Fibroblast of lung (primary cell): ENCODE measurements around the gene CCDC87. TPM values are rescaled to one million over a fixed set of nuclear protein-coding genes. Genes with fewer than 3 reads are reported as not detected.

ENCODE experiments used
- DNase-seq, 2 donors: peaks; one replicate each; pipeline versions ENCODE4 v3.0.0 to v3.0.0-alpha.2; 2010; ENCODE audit warnings: low read depth in 2 of 2
- H2AFZ ChIP-seq: 2 replicates; pipeline ENCODE4 v1.5.1; 2012; ENCODE audit warnings: low read length, control low read depth, inconsistent platforms
- H3K27ac ChIP-seq: 2 replicates; pipeline ENCODE4 v1.5.1; 2011; ENCODE audit warnings: low read length, control low read depth; ENCODE audit not compliant: insufficient read depth
- H3K27me3 ChIP-seq: 2 replicates; pipeline ENCODE4 v1.5.1; 2011; ENCODE audit warnings: mild to moderate bottlenecking, low read length; ENCODE audit not compliant: control insufficient read depth, insufficient read depth
- H3K36me3 ChIP-seq: 2 replicates; pipeline ENCODE4 v1.5.1; 2011; ENCODE audit warnings: low read length; ENCODE audit not compliant: control insufficient read depth, insufficient read depth
- H3K4me1 ChIP-seq: 2 replicates; pipeline ENCODE4 v1.5.1; 2011; ENCODE audit warnings: low read length; ENCODE audit not compliant: control insufficient read depth, insufficient read depth; ENCODE audit errors: extremely low read depth
- H3K4me2 ChIP-seq: 2 replicates; pipeline ENCODE4 v1.5.1; 2011; ENCODE audit warnings: low read length, control low read depth; ENCODE audit not compliant: insufficient read depth; ENCODE audit errors: extremely low read depth
- H3K4me3 ChIP-seq, 4 experiments: fragments of 200-600 bp in 1 of 4; sonication (generic) in 1 of 4; replicated peaks in 1 of 4; 2 replicates each; pipeline ENCODE4 v1.5.1; 2011 to 2016; ENCODE audit warnings: low read length in 4 of 4, low read depth in 3 of 4, mild to moderate bottlenecking in 3 of 4, control low read depth in 2 of 4, inconsistent platforms in 1 of 4, mixed read lengths in 1 of 4; ENCODE audit not compliant: insufficient read depth in 1 of 4; ENCODE audit errors: control extremely low read depth in 1 of 4
- H3K79me2 ChIP-seq: 2 replicates; pipeline ENCODE4 v1.5.1; 2012; ENCODE audit warnings: mild to moderate bottlenecking, low read length, inconsistent platforms; ENCODE audit not compliant: control insufficient read depth, insufficient read depth
- H3K9ac ChIP-seq: 2 replicates; pipeline ENCODE4 v1.5.1; 2011; ENCODE audit warnings: mild to moderate bottlenecking, low read length, control low read depth; ENCODE audit not compliant: insufficient read depth
- H3K9me3 ChIP-seq: 2 replicates; pipeline ENCODE4 v1.5.1; 2012; ENCODE audit warnings: low read depth, low read length; ENCODE audit not compliant: control insufficient read depth, insufficient read depth
- H4K20me1 ChIP-seq: 2 replicates; pipeline ENCODE4 v1.5.1; 2011; ENCODE audit warnings: low read length; ENCODE audit not compliant: control insufficient read depth, insufficient read depth; ENCODE audit errors: extremely low read depth
- CTCF ChIP-seq, 2 donors: IDR thresholded peaks in 1 of 2; conservative IDR thresholded peaks in 1 of 2; 1 replicate in 1 of 2; 2 replicates in 1 of 2; pipeline ENCODE4 v1.5.1; 2011 to 2012; ENCODE audit warnings: low read length in 2 of 2, control low read depth in 1 of 2, inconsistent platforms in 1 of 2, low read depth in 1 of 2, mild to moderate bottlenecking in 1 of 2
- EZH2 ChIP-seq: IDR thresholded peaks from 2 replicates; pipeline ENCODE4 v1.5.1; 2012; ENCODE audit warnings: low read length, control low read depth, mild to moderate bottlenecking; ENCODE audit errors: missing control alignments
- polyA plus RNA-seq, 2 donors: library from polyadenylated mRNA; depleted of rRNA in 1 of 2; stranded (reverse) in 1 of 2; unstranded in 1 of 2; fragments of >200 nt; gene quantifications; 2 replicates each; pipeline ENCODE4 v1.2.1, GENCODE V29; 2011 to 2012; ENCODE audit warnings: missing spikeins in 1 of 2
- total RNA-seq: library from RNA; depleted of rRNA; stranded (reverse); fragments of >200 nt; gene quantifications from 2 replicates; pipeline ENCODE4 v1.2.1, GENCODE V29; 2014

Gene CCDC87
- total and polyA plus RNA-seq, 2 donors (not counting 1 experiment from before 2014, with no cell fraction given) = 0.11 to 0.33 TPM

- no peak for DNase-seq
- no peaks in the 10 kb centered on the region for H4K20me1 ChIP-seq
- H3K4me1 ChIP-seq = no peaks in the 10 kb centered on the region
- H3K4me2 ChIP-seq = no peak overlapping the region
- TF ChIP-seq CTCF (conservative IDR thresholded peaks at IDR 0.05 in 1 of 2, IDR thresholded peaks at IDR 0.05 in 1 of 2; ENCODE audit: low read depth in 1 of 2, low read length in 2 of 2) = no peak
- TF ChIP-seq EZH2 = no peak
- H3K79me2 ChIP-seq = peaks cover 99% of the 10 kb centered on the region
- no peaks in the 10 kb centered on the region for H3K9me3 ChIP-seq
- peaks cover 44% of the 10 kb centered on the region for H3K36me3 ChIP-seq
- no peaks in the 10 kb centered on the region for H3K27me3 ChIP-seq
- H3K27ac ChIP-seq = no peak overlapping the region
- H2AFZ ChIP-seq = no peak overlapping the region
- H3K9ac ChIP-seq = no peak overlapping the region
- H3K4me3 ChIP-seq = no peak overlapping the region
These were observed 32.3 kb upstream of the CCDC87 start for GRCh38 chr11:66625041-66625751.

GRCh38 chr11:66624450-66624849, 31.6 kb upstream of the CCDC87 start:
- no peak for DNase-seq
- no peak overlapping the region for H3K27ac ChIP-seq
- no peaks in the 10 kb centered on the region for H3K9me3 ChIP-seq
- H2AFZ ChIP-seq = no peak overlapping the region
- H3K9ac ChIP-seq = no peak overlapping the region
- H3K36me3 ChIP-seq = peaks cover 42% of the 10 kb centered on the region
- no peaks in the 10 kb centered on the region for H3K4me1 ChIP-seq
- no peaks in the 10 kb centered on the region for H4K20me1 ChIP-seq
- peaks cover 98% of the 10 kb centered on the region for H3K79me2 ChIP-seq
- H3K27me3 ChIP-seq = no peaks in the 10 kb centered on the region
- TF ChIP-seq EZH2 (no peak), CTCF (conservative IDR thresholded peaks at IDR 0.05 in 1 of 2, IDR thresholded peaks at IDR 0.05 in 1 of 2; ENCODE audit: low read depth in 1 of 2, low read length in 2 of 2) (no peak)
- H3K4me3 ChIP-seq = no peak overlapping the region
- no peak overlapping the region for H3K4me2 ChIP-seq

- Histone ChIP-seq H3K9ac (no peak overlapping the region), H3K4me1 (no peaks in the 10 kb centered on the region), H2AFZ (no peak overlapping the region), H3K27me3 (no peaks in the 10 kb centered on the region), H3K27ac (peak overlapping the region; percentile 97), H4K20me1 (peaks cover 2% of the 10 kb centered on the region), H3K9me3 (no peaks in the 10 kb centered on the region), H3K36me3 (peaks cover 7% of the 10 kb centered on the region), H3K4me2 (peak overlapping the region; percentile 97), H3K4me3 (peak overlapping the region; percentile 81 to 92 (median 86)), H3K79me2 (peaks cover 76% of the 10 kb centered on the region)
- no peak for TF ChIP-seq CTCF (conservative IDR thresholded peaks at IDR 0.05 in 1 of 2, IDR thresholded peaks at IDR 0.05 in 1 of 2; ENCODE audit: low read depth in 1 of 2, low read length in 2 of 2)
- no peak for TF ChIP-seq EZH2
- peak; percentile 54 to 75 for DNase-seq
These were observed 26.3 kb upstream of the CCDC87 start for GRCh38 chr11:66619080-66619554.
